Psoas muscle (tissue), 8 donors: ENCODE results near the gene ATP2A3. TPM values are rescaled to one million over a fixed set of nuclear protein-coding genes. Genes with fewer than 3 reads are reported as not detected.

Experiments
- ATAC-seq, 4 donors: fragments of 200-7000 bp; cut with Tn5 transposase; one replicate each; pipeline ENCODE4 v1.9.1; 2020; ENCODE audit warnings: moderate library complexity in 3 of 4, mild to moderate bottlenecking in 2 of 4
- DNase-seq, 2 donors: peaks; one replicate each; pipeline ENCODE4 v3.0.0-alpha.2; 2020
- H3K27ac ChIP-seq: fragments of 200-600 bp; one replicate; pipeline ENCODE4 v1.8.0; 2022
- H3K27me3 ChIP-seq, 3 donors: fragments of 200-600 bp in 1 of 3; one replicate each; pipeline versions ENCODE4 v1.6.1 to v1.8.0; 2013 to 2022; ENCODE audit warnings: low read length in 2 of 3, mild to moderate bottlenecking in 2 of 3, moderate library complexity in 1 of 3; ENCODE audit not compliant: insufficient read depth in 3 of 3
- H3K36me3 ChIP-seq, 2 donors: fragments of 200-600 bp in 1 of 2; one replicate each; pipeline versions ENCODE4 v1.6.1 to v1.8.0; 2013 to 2022; ENCODE audit warnings: low read depth in 1 of 2, mild to moderate bottlenecking in 1 of 2, moderate library complexity in 1 of 2; ENCODE audit not compliant: insufficient read depth in 1 of 2
- H3K4me1 ChIP-seq: fragments of 200-600 bp; one replicate; pipeline ENCODE4 v1.8.0; 2022
- H3K4me3 ChIP-seq: fragments of 200-600 bp; one replicate; pipeline ENCODE4 v1.8.0; 2022; ENCODE audit warnings: mild to moderate bottlenecking
- H3K9me3 ChIP-seq: fragments of 200-600 bp; one replicate; pipeline ENCODE4 v1.8.0; 2022
- CTCF ChIP-seq: fragments of 200-600 bp; IDR thresholded peaks from one replicate; pipeline ENCODE4 v1.8.0; 2022; ENCODE audit warnings: antibody characterized with exemption
- WGBS, 3 donors: extraction: QIAGEN DNeasy Blood & Tissue Kit; methylation state at CpG; one replicate each; pipeline versions ENCODE4 v1.1.6 to v1.1.7; 2013; 5-methylcytosine and 5-hydroxymethylcytosine counted together
- intact Hi-C, 2 donors: fragments of 100-400 bp; cut with DNase I; formaldehyde crosslinking; loops; one replicate each; pipeline versions ENCODE4 v1.11.0 to v1.14.2; 2022
- polyA plus RNA-seq, 3 donors: library from polyadenylated mRNA; stranded (reverse); fragments of 200-250 nt; gene quantifications; one replicate each; pipeline ENCODE4 v1.2.3, GENCODE V29; 2013
- total RNA-seq, 4 donors: library from RNA; stranded (reverse); fragmentation: NEBNext Ultra II Directional in 2 of 4; extraction: Animal tissue kit (Norgen Biotek cat#: 25700) in 2 of 4; gene quantifications; one replicate each; pipeline versions ENCODE4 v1.2.1 to v1.2.4, GENCODE V29; 2021 to 2023
- donor health status: healthy with polysubstance abuse.
- donor health status: DM: no; HTN: no; CAD: no; lungs with moderate emphysema.
- donor health status: Bipolar disorder and iron deficiency.
- donor health status: healthy.
- donor health status: DM: yes; HTN: yes; CAD: no.
- donor health status: DM: no; HTN: no; CAD: no.
- donor health status: DM: no; HTN: no; CAD: no.
- donor health status: DM: yes; HTN: yes; CAD: no.

Gene ATP2A3
- total and polyA plus RNA-seq, 7 donors = 1.2 to 3.8 (median 3.0) TPM

GRCh38 chr17:3927628-3928340 lies 36.5 kb downstream of the ATP2A3 start:
- no peak overlapping the region for H3K27ac ChIP-seq
- H3K36me3 ChIP-seq = no peaks in the 10 kb centered on the region
- H3K27me3 ChIP-seq = no peaks in the 10 kb centered on the region
- ATAC-seq (no peak), DNase-seq (no peak)
- H3K4me1 ChIP-seq = no peaks in the 10 kb centered on the region
- H3K9me3 ChIP-seq = no peaks in the 10 kb centered on the region
- no peak overlapping the region for H3K4me3 ChIP-seq
- WGBS, 3 donors = 66 to 73% (median 73%) methylated on average over 14 to 15 of the region's 15 CpGs
- TF ChIP-seq CTCF = no peak
- intact Hi-C loops = no loop called here

- H3K27ac ChIP-seq = no peak overlapping the region
- intact Hi-C loops = no loop called here
- DNase-seq = no peak
- no peak for ATAC-seq
- no peaks in the 10 kb centered on the region for H3K9me3 ChIP-seq
- WGBS, 3 donors = 86 to 89% (median 88%) methylated on average over 16 of the region's 16 CpGs
- no peak for TF ChIP-seq CTCF
- no peaks in the 10 kb centered on the region for H3K4me1 ChIP-seq
- H3K4me3 ChIP-seq = no peak overlapping the region
- no peaks in the 10 kb centered on the region for H3K27me3 ChIP-seq
- H3K36me3 ChIP-seq = no peaks in the 10 kb centered on the region
Measured at GRCh38 chr17:3926860-3927627, 37.2 kb downstream of the ATP2A3 start.

- DNase-seq (no peak), ATAC-seq (no peak)
- no peak overlapping the region for H3K4me3 ChIP-seq
- intact Hi-C loops = no loop called here
- 88 to 92% (median 89%) methylated on average over 17 of the region's 17 CpGs for WGBS, 3 donors
- no peaks in the 10 kb centered on the region for H3K27me3 ChIP-seq
- no peaks in the 10 kb centered on the region for H3K36me3 ChIP-seq
- no peaks in the 10 kb centered on the region for H3K9me3 ChIP-seq
- no peaks in the 10 kb centered on the region for H3K4me1 ChIP-seq
- H3K27ac ChIP-seq = no peak overlapping the region
- no peak for TF ChIP-seq CTCF
Measured at GRCh38 chr17:3925684-3926485, 38.4 kb downstream of the ATP2A3 start.

GRCh38 chr17:3924512-3925350 lies 39.5 kb downstream of the ATP2A3 start:
- DNase-seq (peak in 1 of 2 donors; percentile 60), ATAC-seq (no peak)
- intact Hi-C loops = no loop called here
- no peak overlapping the region for H3K27ac ChIP-seq
- no peak for TF ChIP-seq CTCF
- H3K27me3 ChIP-seq = no peaks in the 10 kb centered on the region
- WGBS, 3 donors = 55 to 64% (median 63%) methylated on average over 38 to 40 of the region's 40 CpGs
- no peaks in the 10 kb centered on the region for H3K36me3 ChIP-seq
- no peak overlapping the region for H3K4me3 ChIP-seq
- H3K9me3 ChIP-seq = no peaks in the 10 kb centered on the region
- no peaks in the 10 kb centered on the region for H3K4me1 ChIP-seq
